Liver (tissue), 3 donors: Measurements from ENCODE around the gene PEX16.

Source experiments
- ATF3 ChIP-seq: IDR thresholded peaks from 2 replicates; pipeline ENCODE4 v1.6.1; 2016; ENCODE audit warnings: antibody characterized with exemption
- CTCF ChIP-seq: fragments of 150-350 bp; IDR thresholded peaks from 2 replicates; pipeline ENCODE4 v1.5.1; 2017; ENCODE audit warnings: improper control_type of control experiment, low read depth, low read length; ENCODE audit not compliant: missing input control
- FOXA1 ChIP-seq: IDR thresholded peaks from 2 replicates; pipeline ENCODE4 v1.6.1; 2016; ENCODE audit warnings: antibody characterized with exemption
- GABPA ChIP-seq, 2 donors: IDR thresholded peaks in 1 of 2; conservative IDR thresholded peaks in 1 of 2; 2 replicates each; pipeline ENCODE4 v1.6.1; 2016; ENCODE audit warnings: antibody characterized with exemption in 2 of 2, mild to moderate bottlenecking in 1 of 2, moderate library complexity in 1 of 2
- NR2F2 ChIP-seq: IDR thresholded peaks from 2 replicates; pipeline ENCODE4 v1.6.1; 2016; ENCODE audit warnings: antibody characterized with exemption
- TAF1 ChIP-seq: conservative IDR thresholded peaks from 2 replicates; pipeline ENCODE4 v1.6.1; 2016; ENCODE audit warnings: antibody characterized with exemption, mild to moderate bottlenecking
- YY1 ChIP-seq: IDR thresholded peaks from 2 replicates; pipeline ENCODE4 v1.6.1; 2016; ENCODE audit warnings: antibody characterized with exemption, mild to moderate bottlenecking
- donor health status: healthy.
- donor health status: healthy.

- no peak for TF ChIP-seq CTCF
- no peak for TF ChIP-seq GABPA (IDR thresholded peaks at IDR 0.05 in 1 of 2, conservative IDR thresholded peaks at IDR 0.05 in 1 of 2)
- TF ChIP-seq YY1: no peak
- no peak for TF ChIP-seq ATF3
- TF ChIP-seq NR2F2: no peak
- no peak for TF ChIP-seq TAF1
- no peak for TF ChIP-seq FOXA1
Observed at GRCh38 chr11:45896422-45896984, 21.2 kb downstream of the PEX16 start.
